Panc1 (cell line): ENCODE data around the gene DNAJA2. TPM values are rescaled to one million over a fixed set of nuclear protein-coding genes. Genes with fewer than 3 reads are reported as not detected.

Experiments
- ATAC-seq: fragments of 200-7000 bp; cut with Tn5 transposase; 2 replicates; pipeline ENCODE4 v1.9.1; 2020; ENCODE audit warnings: mild to moderate bottlenecking, moderate library complexity
- BruUV-seq: library from RNA; stranded (reverse); fragments of 400-500 nt; replicated peaks from 2 replicates; lab custom pipeline; 2021; lab: Mats Ljungman, UMichigan
- CTCF ChIA-PET: fragments of 300-600 bp; sonication (Branson Sonifier 250); formaldehyde crosslinking; loops from one replicate; lab custom pipeline; 2022; ENCODE audit warnings: antibody characterized with exemption; lab: Charles Lee
- POLR2A ChIA-PET: fragments of 300-600 bp; sonication (Branson Sonifier 250); formaldehyde crosslinking; loops from one replicate; lab custom pipeline; 2022; ENCODE audit warnings: antibody characterized with exemption; lab: Charles Lee
- DNase-seq: peaks from one replicate; pipeline ENCODE4 v3.0.0-alpha.2; 2010; ENCODE audit warnings: low read depth, low spot score
- H3K27ac ChIP-seq: 2 replicates; pipeline ENCODE4 v1.5.1; 2011; ENCODE audit warnings: mild to moderate bottlenecking, low read length, inconsistent platforms
- H3K27me3 ChIP-seq: fragments of 200-500 bp; sonication (Bioruptor generic); 2 replicates; pipeline ENCODE4 v1.6.0; 2014; ENCODE audit warnings: low read length, inconsistent platforms; ENCODE audit not compliant: control insufficient read depth, insufficient read depth
- H3K36me3 ChIP-seq: fragments of 200-500 bp; sonication (Bioruptor generic); 2 replicates; pipeline ENCODE4 v1.5.1; 2014; ENCODE audit warnings: inconsistent platforms, mild to moderate bottlenecking, low read length, moderate library complexity; ENCODE audit not compliant: control insufficient read depth, insufficient read depth
- H3K4me1 ChIP-seq: 2 replicates; pipeline ENCODE4 v1.5.1; 2011; ENCODE audit warnings: inconsistent platforms, mild to moderate bottlenecking, low read length, moderate library complexity; ENCODE audit not compliant: control insufficient read depth, insufficient read depth
- H3K4me3 ChIP-seq, 2 experiments: 2 replicates each; pipeline ENCODE4 v1.5.1; 2011 to 2012; ENCODE audit warnings: low read depth in 2 of 2, low read length in 2 of 2, mild to moderate bottlenecking in 2 of 2, inconsistent platforms in 1 of 2, moderate library complexity in 1 of 2
- H3K9me3 ChIP-seq: fragments of 200-500 bp; sonication (Bioruptor generic); 2 replicates; pipeline ENCODE4 v1.5.1; 2014; ENCODE audit warnings: low read depth, mild to moderate bottlenecking, inconsistent platforms, low read length, moderate library complexity; ENCODE audit not compliant: control insufficient read depth, insufficient read depth
- CTCF ChIP-seq: fragments of 450-650 bp; IDR thresholded peaks from 2 replicates; pipeline ENCODE4 v1.5.1; 2017; ENCODE audit warnings: mild to moderate bottlenecking
- POLR2AphosphoS5 ChIP-seq: IDR thresholded peaks from 2 replicates; pipeline ENCODE4 v1.6.1; 2012; ENCODE audit warnings: mild to moderate bottlenecking, low read depth, low read length, moderate library complexity
- REST ChIP-seq, 2 experiments: IDR thresholded peaks; 2 replicates each; pipeline ENCODE4 v1.6.1; 2011 to 2012; ENCODE audit warnings: low read depth in 2 of 2, control low read depth in 1 of 2, low read length in 1 of 2, mild to moderate bottlenecking in 1 of 2, moderate library complexity in 1 of 2; ENCODE audit not compliant: insufficient read depth in 1 of 2
- SIN3A ChIP-seq: IDR thresholded peaks from 2 replicates; pipeline ENCODE4 v1.6.1; 2012; ENCODE audit warnings: low read depth, mild to moderate bottlenecking, low read length, moderate library complexity, borderline replicate concordance; ENCODE audit not compliant: insufficient read depth
- TCF7L2 ChIP-seq: IDR thresholded peaks from 2 replicates; pipeline ENCODE4 v1.6.1; 2011; ENCODE audit warnings: mild to moderate bottlenecking, low read depth, low read length, inconsistent platforms
- in situ Hi-C: cut with HindIII; loops from 2 replicates; pipeline ENCODE4 v1.10.0; 2016; ENCODE audit warnings: low sequenced_read_pairs, low pct_unique_long_range_greater_than_20kb
- intact Hi-C: fragments of 100-400 bp; cut with micrococcal nuclease; formaldehyde crosslinking; loops from one replicate; pipeline ENCODE4 v1.10.0; 2022; ENCODE audit not compliant: unreplicated experiment
- total RNA-seq: library from RNA; stranded (reverse); gene quantifications from one replicate; pipeline ENCODE4 v1.2.1, GENCODE V29; 2021; ENCODE audit not compliant: unreplicated experiment

Gene DNAJA2
- total RNA-seq, 1 experiment from 2014 or later, result 49.4 TPM

- ChIA-PET CTCF (no interaction called here), POLR2A (no interaction called here)
- Histone ChIP-seq H3K9me3 (no peaks in the 10 kb centered on the region), H3K27me3 (no peaks in the 10 kb centered on the region), H3K36me3 (no peaks in the 10 kb centered on the region), H3K27ac (no peak overlapping the region), H3K4me3 (no peak overlapping the region), H3K4me1 (no peaks in the 10 kb centered on the region)
- no peak for TF ChIP-seq TCF7L2
- no peak for TF ChIP-seq POLR2AphosphoS5
- no peak for TF ChIP-seq SIN3A
- TF ChIP-seq REST (IDR thresholded peaks at IDR 0.05; ENCODE audit: insufficient read depth in 1 of 2, low read depth in 2 of 2, low read length in 1 of 2), result no peak
- TF ChIP-seq CTCF, result no peak
- BruUV-seq, result no TSS peak
- DNase-seq (no peak), ATAC-seq (no peak)
- intact Hi-C loops, result no loop called here
- in situ Hi-C loops, result no loop called here
Measured at GRCh38 chr16:46918905-46919792, 54.3 kb downstream of the DNAJA2 start.

- Histone ChIP-seq H3K27me3 (no peaks in the 10 kb centered on the region), H3K4me1 (no peaks in the 10 kb centered on the region), H3K4me3 (no peak overlapping the region), H3K36me3 (no peaks in the 10 kb centered on the region), H3K9me3 (no peaks in the 10 kb centered on the region), H3K27ac (no peak overlapping the region)
- ATAC-seq (no peak), DNase-seq (no peak)
- ChIA-PET POLR2A (no interaction called here), CTCF (no interaction called here)
- TF ChIP-seq CTCF, result no peak
- no peak for TF ChIP-seq SIN3A
- no peak for TF ChIP-seq POLR2AphosphoS5
- TF ChIP-seq REST (IDR thresholded peaks at IDR 0.05; ENCODE audit: insufficient read depth in 1 of 2, low read depth in 2 of 2, low read length in 1 of 2), result no peak
- TF ChIP-seq TCF7L2, result no peak
- BruUV-seq, result no TSS peak
- intact Hi-C loops (no loop called here), in situ Hi-C loops (no loop called here)
Measured at GRCh38 chr16:46918400-46918799, 55.1 kb downstream of the DNAJA2 start.
